Panc1 (cell line): Measurements from ENCODE around the gene TGFB2. TPM values are rescaled to one million over a fixed set of nuclear protein-coding genes. Genes with fewer than 3 reads are reported as not detected.

ENCODE experiments used
- ATAC-seq: fragments of 200-7000 bp; cut with Tn5 transposase; 2 replicates; pipeline ENCODE4 v1.9.1; 2020; ENCODE audit warnings: mild to moderate bottlenecking, moderate library complexity
- BruUV-seq: library from RNA; stranded (reverse); fragments of 400-500 nt; replicated peaks from 2 replicates; lab custom pipeline; 2021; lab: Mats Ljungman, UMichigan
- CTCF ChIA-PET: fragments of 300-600 bp; sonication (Branson Sonifier 250); formaldehyde crosslinking; loops from one replicate; lab custom pipeline; 2022; ENCODE audit warnings: antibody characterized with exemption; lab: Charles Lee
- POLR2A ChIA-PET: fragments of 300-600 bp; sonication (Branson Sonifier 250); formaldehyde crosslinking; loops from one replicate; lab custom pipeline; 2022; ENCODE audit warnings: antibody characterized with exemption; lab: Charles Lee
- DNase-seq: peaks from one replicate; pipeline ENCODE4 v3.0.0-alpha.2; 2010; ENCODE audit warnings: low read depth, low spot score
- H3K27ac ChIP-seq: 2 replicates; pipeline ENCODE4 v1.5.1; 2011; ENCODE audit warnings: mild to moderate bottlenecking, low read length, inconsistent platforms
- H3K27me3 ChIP-seq: fragments of 200-500 bp; sonication (Bioruptor generic); 2 replicates; pipeline ENCODE4 v1.6.0; 2014; ENCODE audit warnings: low read length, inconsistent platforms; ENCODE audit not compliant: control insufficient read depth, insufficient read depth
- H3K36me3 ChIP-seq: fragments of 200-500 bp; sonication (Bioruptor generic); 2 replicates; pipeline ENCODE4 v1.5.1; 2014; ENCODE audit warnings: inconsistent platforms, mild to moderate bottlenecking, low read length, moderate library complexity; ENCODE audit not compliant: control insufficient read depth, insufficient read depth
- H3K4me1 ChIP-seq: 2 replicates; pipeline ENCODE4 v1.5.1; 2011; ENCODE audit warnings: inconsistent platforms, mild to moderate bottlenecking, low read length, moderate library complexity; ENCODE audit not compliant: control insufficient read depth, insufficient read depth
- H3K4me3 ChIP-seq, 2 experiments: 2 replicates each; pipeline ENCODE4 v1.5.1; 2011 to 2012; ENCODE audit warnings: low read depth in 2 of 2, low read length in 2 of 2, mild to moderate bottlenecking in 2 of 2, inconsistent platforms in 1 of 2, moderate library complexity in 1 of 2
- H3K9me3 ChIP-seq: fragments of 200-500 bp; sonication (Bioruptor generic); 2 replicates; pipeline ENCODE4 v1.5.1; 2014; ENCODE audit warnings: low read depth, mild to moderate bottlenecking, inconsistent platforms, low read length, moderate library complexity; ENCODE audit not compliant: control insufficient read depth, insufficient read depth
- CTCF ChIP-seq: fragments of 450-650 bp; IDR thresholded peaks from 2 replicates; pipeline ENCODE4 v1.5.1; 2017; ENCODE audit warnings: mild to moderate bottlenecking
- POLR2AphosphoS5 ChIP-seq: IDR thresholded peaks from 2 replicates; pipeline ENCODE4 v1.6.1; 2012; ENCODE audit warnings: mild to moderate bottlenecking, low read depth, low read length, moderate library complexity
- REST ChIP-seq, 2 experiments: IDR thresholded peaks; 2 replicates each; pipeline ENCODE4 v1.6.1; 2011 to 2012; ENCODE audit warnings: low read depth in 2 of 2, control low read depth in 1 of 2, low read length in 1 of 2, mild to moderate bottlenecking in 1 of 2, moderate library complexity in 1 of 2; ENCODE audit not compliant: insufficient read depth in 1 of 2
- SIN3A ChIP-seq: IDR thresholded peaks from 2 replicates; pipeline ENCODE4 v1.6.1; 2012; ENCODE audit warnings: low read depth, mild to moderate bottlenecking, low read length, moderate library complexity, borderline replicate concordance; ENCODE audit not compliant: insufficient read depth
- TCF7L2 ChIP-seq: IDR thresholded peaks from 2 replicates; pipeline ENCODE4 v1.6.1; 2011; ENCODE audit warnings: mild to moderate bottlenecking, low read depth, low read length, inconsistent platforms
- in situ Hi-C: cut with HindIII; loops from 2 replicates; pipeline ENCODE4 v1.10.0; 2016; ENCODE audit warnings: low sequenced_read_pairs, low pct_unique_long_range_greater_than_20kb
- intact Hi-C: fragments of 100-400 bp; cut with micrococcal nuclease; formaldehyde crosslinking; loops from one replicate; pipeline ENCODE4 v1.10.0; 2022; ENCODE audit not compliant: unreplicated experiment
- total RNA-seq: library from RNA; stranded (reverse); gene quantifications from one replicate; pipeline ENCODE4 v1.2.1, GENCODE V29; 2021; ENCODE audit not compliant: unreplicated experiment

Gene TGFB2
- total RNA-seq, 1 experiment from 2014 or later: 58.9 TPM

DNA sequence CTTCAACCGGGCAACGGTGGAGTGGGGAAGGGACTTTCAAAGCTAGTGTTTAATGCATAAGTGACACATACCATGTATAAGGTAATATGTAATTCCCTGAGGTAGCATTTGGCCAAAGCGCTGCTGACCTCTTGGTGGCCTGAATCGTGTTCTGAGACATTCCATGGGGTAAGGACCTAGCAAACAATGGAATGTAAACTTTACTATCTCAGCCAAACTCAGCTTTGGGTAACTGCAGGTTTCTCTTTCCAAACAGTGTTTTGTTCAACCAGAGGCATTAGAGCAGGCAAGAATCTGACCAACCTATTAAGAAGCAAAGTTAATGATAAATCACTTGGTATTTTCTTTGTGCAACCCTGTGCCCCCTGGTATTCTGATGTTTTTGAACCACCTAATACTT, 22.0 kb downstream of the TGFB2 start:
- in situ Hi-C loops: no loop called here
- H3K9me3 ChIP-seq: no peaks in the 10 kb centered on the region
- intact Hi-C loops: no loop called here
- H3K27me3 ChIP-seq: no peaks in the 10 kb centered on the region
- no TSS peak for BruUV-seq
- ChIA-PET CTCF (interaction anchor here (0.6 to 0.8 kb wide), 2 partner anchors 13 to 1615 kb away, joined by 3 to 4 read pairs; no protein-coding TSS in a partner anchor), POLR2A (interaction anchor here (0.6 kb wide), 2 partner anchors 1651 to 1890 kb away, joined by 4 to 6 read pairs; no protein-coding TSS in a partner anchor)
- DNase-seq (no peak), ATAC-seq (peak; percentile 66)
- peak overlapping the region; percentile 100 for H3K27ac ChIP-seq
- H3K36me3 ChIP-seq: peaks cover 2% of the 10 kb centered on the region; the same call in 1 of the 2 replicates
- peaks cover 91% of the 10 kb centered on the region for H3K4me1 ChIP-seq
- TF ChIP-seq SIN3A: no peak
- peak; percentile 73 for TF ChIP-seq TCF7L2
- peak; percentile 32; the same call in 1 of the 2 replicates for TF ChIP-seq POLR2AphosphoS5
- H3K4me3 ChIP-seq: no peak overlapping the region

DNA sequence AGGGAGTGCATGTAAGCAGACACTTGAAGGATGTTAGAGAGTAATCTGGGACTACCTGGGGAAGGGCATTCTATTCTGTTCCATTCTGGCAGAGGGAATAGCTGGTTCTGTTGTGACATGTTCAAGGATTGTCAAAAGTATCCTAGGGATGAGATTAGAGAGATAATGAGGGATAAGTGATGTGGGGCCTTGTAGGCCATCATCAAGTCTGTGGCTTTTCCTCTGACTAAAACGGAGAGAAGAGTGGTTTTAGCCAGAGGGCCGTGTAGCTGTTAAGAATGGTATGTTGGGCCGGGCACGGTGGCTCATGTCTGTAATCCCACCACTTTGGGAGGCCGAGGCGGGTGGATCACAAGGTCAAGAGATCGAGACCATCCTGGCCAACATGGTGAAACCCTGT, 23.6 kb downstream of the TGFB2 start:
- BruUV-seq: no TSS peak
- no peaks in the 10 kb centered on the region for H3K27me3 ChIP-seq
- ChIA-PET POLR2A (no interaction called here), CTCF (no interaction called here)
- DNase-seq (no peak), ATAC-seq (no peak)
- peaks cover 2% of the 10 kb centered on the region; the same call in 1 of the 2 replicates for H3K36me3 ChIP-seq
- no peak overlapping the region for H3K4me3 ChIP-seq
- no peaks in the 10 kb centered on the region for H3K9me3 ChIP-seq
- in situ Hi-C loops (no loop called here), intact Hi-C loops (no loop called here)
- peak overlapping the region; percentile 100 for H3K27ac ChIP-seq
- no peak for TF ChIP-seq REST (IDR thresholded peaks at IDR 0.05; ENCODE audit: insufficient read depth in 1 of 2, low read depth in 2 of 2, low read length in 1 of 2)
- no peak for TF ChIP-seq POLR2AphosphoS5
- no peak for TF ChIP-seq TCF7L2
- no peak for TF ChIP-seq CTCF
- TF ChIP-seq SIN3A: no peak
- H3K4me1 ChIP-seq: peaks cover 90% of the 10 kb centered on the region
